Inflammatory macrophage treated with lipopolysaccharide for 4 hours (primary cell): ENCODE results near the gene SVIL.
"Not testable (repeated sequence)": the region's sequence is repeated elsewhere in the genome, so short reads cannot be mapped to it uniquely, and the experiment has no call there.

Experiments used
- DNase-seq: peaks from one replicate; pipeline ENCODE4 v3.0.0-alpha.2; 2020

SVIL gene

DNA sequence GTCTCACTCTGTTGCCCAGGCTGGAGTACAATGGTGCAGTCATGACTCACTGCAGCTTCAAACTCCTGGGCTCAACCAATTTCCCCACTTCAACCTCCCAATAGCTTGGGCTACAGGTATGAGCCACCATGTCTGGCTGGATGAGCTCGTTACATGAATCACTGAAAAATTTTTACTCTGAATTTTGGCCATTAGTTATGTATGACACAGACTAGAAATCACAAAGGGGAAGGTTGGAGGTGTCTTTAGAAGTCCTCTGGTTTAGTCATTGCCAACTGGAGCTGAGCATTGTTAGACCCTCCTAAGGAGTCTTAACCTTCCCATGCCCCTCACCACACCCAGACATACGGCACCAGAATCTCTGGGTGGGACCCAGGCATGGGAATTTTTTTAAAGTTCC, 34.7 kb downstream of the SVIL start:
- DNase-seq = peak; percentile 12

DNA sequence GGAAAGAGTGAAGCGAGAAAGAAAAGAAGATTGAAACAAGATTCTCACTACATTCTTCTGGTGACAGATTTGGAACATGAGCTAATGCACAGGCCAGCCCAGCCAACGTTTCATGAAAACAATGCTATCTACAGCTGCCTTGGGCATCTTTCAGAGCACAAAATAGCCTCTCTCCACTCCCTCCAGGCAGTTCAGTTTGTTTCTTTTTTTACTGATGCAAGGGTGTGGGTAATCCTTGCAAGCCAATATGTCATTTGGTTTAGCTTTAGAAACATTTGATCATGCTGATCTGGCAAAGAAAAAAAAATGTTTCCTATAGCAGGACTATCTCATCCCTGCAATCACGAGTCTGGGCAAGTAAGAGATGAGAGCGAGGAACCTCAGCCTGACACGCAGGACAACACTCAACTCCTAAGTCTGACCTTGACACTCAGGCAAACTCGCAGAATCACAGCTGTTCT, 35.9 kb downstream of the SVIL start:
- DNase-seq = no peak

GRCh38 chr10:29596826-29597225, 37.9 kb downstream of the SVIL start:
- no peak for DNase-seq

DNA sequence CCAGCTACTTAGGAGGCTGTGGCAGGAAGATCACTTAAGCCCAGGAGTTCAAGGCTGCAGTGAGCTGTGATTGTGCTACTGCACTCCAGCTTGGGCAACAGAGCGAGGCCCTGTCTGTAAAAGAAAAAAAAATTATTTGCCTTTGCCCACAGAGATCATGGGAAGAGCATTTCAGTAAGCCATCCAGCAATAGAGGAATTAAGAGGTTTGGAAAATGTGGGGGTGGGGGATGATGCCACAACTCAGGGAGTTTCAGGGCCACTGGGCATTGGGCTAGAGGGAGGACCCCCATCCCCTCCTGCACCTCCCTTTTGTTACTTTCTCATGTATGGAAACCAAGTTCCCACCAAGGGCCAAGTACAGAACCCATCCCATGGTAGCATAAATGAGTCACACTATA, 38.4 kb downstream of the SVIL start:
- DNase-seq = no peak

DNA sequence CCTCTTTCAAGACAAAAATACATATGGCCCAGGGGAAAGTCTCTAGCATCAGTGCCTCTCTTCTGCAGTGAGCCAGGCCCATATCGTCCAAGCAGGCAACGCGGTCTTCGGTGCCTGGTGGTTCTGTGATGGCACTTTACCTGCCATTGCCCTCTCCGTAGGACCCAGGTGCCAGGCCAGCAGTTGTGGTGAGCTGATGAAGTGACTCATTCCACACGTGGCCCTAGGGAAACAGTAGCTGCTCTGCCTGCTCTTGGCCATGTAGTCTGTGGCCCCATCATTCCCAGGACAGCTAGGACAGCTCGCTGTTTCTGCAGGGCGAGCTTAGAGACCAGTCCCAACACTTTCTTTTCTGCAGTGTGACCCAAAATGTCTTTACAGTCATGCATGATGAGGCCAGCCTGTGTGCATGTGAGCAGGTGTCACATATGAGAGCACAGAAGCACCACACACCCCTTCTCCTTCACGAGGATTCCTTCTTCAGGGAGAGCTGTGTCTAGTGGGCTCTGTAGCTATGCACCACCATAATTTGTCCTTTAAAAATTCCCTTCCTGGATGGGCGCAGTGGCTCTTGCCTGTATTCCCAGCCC, 39.0 kb downstream of the SVIL start:
- no peak for DNase-seq

- no peak for DNase-seq
Measured at GRCh38 chr10:29595146-29595545, 39.6 kb downstream of the SVIL start.

DNA sequence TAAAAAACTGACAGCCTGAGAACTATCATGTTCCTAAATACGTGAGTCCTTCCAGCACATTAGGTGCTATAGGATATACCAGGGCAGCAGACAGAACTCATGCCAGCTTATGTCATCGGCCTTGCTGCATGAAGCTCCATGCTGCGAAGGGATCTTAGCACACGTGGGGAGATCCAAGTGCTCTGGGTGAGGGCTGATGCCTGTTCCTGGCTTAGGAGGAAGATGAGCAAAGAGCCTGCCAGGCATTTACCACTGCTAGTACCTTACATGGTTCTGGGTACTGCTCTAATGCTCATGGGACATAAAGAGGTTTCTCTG, 43.2 kb downstream of the SVIL start:
- DNase-seq = no peak

DNA sequence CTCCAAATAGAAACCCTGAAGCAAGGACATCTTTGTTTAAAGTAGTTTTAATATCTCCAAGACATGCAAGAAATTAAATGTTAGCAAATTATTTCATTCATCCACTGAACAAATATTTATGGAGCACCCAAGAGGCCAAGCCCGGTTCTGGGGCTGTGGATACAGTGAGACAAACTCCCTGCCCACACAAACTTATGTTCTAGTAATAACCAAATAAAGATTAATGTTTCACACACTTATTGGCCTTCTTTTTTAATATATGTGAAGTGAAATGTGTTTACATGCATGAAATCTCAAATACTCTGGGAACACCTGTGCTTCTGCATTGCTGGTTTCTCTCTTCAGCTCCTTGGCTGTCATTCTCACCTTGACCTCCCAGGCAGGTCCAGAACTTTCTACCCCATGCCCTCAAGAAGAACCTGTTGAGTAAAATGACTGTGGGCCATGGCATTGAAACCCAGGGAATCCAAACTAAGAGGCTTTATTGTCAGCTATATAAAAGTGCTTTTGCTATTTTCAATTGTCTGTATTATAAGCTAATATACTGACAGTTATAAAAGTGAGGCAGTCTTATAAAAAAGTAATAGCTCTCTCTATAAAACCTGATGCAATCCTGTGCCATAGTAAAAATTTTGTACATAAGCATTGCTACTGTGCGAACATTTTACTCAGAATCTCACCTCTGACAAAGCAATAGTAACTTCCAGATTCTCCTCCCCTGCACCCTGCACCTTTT, 43.7 kb downstream of the SVIL start:
- DNase-seq = no peak

GRCh38 chr10:29588629-29589421, 45.9 kb downstream of the SVIL start:
- peak; percentile 82 for DNase-seq

DNA sequence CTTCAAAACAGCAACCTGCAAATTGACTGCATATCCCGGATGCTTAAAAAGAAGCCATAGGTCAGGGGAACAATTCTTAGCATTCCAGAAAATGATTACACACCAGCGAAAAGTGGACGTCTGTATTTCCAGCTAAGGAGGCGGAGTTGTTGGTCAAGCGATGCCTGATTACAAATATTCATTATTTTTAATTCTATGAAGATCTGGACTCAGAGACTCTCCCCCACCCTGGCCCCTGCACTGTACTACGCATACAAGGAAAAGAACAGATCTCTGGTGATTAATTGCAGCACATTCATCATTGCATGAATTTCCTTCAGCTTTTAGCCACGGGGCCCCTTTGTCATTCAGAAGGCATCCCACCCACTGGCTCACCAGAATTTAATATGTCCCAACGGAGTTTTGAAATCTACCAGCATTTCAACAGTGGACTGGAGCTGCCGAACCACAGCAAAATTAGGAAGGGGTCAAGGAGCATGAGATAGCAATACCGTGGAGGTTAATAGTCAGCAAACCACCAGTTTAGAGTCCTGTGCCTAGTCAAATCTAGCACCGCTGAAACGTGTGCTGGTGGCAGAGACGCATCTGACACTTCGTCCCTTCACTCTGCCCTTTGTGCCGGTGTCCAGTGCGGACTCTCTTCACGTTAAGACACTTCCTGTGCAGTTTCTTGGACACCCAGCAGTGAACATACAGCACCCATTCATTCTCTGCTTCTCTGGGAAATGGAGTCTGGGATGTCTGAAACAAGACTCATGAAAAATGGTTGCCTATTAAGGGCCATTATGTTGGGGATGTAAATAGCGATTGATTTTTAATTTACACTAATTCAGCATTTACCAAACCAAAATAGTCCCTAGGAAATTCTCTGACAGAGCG, 46.8 kb downstream of the SVIL start:
- DNase-seq = peak; percentile 38

GRCh38 chr10:29587102-29587749, 47.5 kb downstream of the SVIL start:
- DNase-seq = not testable (repeated sequence)

DNA sequence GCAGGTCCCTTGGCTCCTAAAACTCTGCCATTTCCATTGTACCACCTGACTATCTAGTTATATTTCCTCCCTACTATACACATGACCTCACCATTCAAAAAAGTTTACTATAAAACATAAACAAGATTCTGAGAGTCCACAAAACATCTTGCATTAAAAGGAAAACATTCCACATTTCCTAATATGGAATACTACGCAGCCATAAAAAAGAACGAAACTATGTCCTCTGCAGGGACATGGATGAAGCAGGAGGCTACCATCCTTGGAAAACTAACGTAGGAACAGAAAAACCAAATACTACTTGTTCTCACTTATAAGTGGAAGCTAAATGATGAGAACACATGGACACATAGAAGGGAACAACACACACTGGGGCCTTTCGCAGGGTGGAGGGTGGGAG, 48.3 kb downstream of the SVIL start:
- no peak for DNase-seq

GRCh38 chr10:29585488-29585976, 49.2 kb downstream of the SVIL start:
- no peak for DNase-seq

DNA sequence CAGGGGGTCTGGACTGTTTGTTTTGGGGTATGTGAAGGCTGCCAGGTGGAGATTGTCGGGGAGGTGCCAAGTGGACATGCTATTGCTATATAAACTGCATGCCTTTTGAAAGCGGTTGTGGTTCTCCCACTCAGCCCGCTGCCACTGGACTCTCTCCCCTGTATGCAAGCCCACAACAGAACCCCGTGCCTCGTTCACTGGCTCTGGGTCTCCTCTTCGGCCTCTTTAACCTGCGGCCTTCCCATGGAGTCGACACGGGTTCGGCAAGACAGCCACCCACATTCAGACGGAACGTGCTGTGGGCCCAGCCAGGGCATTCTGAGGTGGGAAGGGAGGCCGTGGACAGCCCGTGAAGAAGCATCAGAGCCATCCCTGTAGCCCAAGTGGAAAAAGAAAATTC, 50.3 kb downstream of the SVIL start:
- DNase-seq = no peak

DNA sequence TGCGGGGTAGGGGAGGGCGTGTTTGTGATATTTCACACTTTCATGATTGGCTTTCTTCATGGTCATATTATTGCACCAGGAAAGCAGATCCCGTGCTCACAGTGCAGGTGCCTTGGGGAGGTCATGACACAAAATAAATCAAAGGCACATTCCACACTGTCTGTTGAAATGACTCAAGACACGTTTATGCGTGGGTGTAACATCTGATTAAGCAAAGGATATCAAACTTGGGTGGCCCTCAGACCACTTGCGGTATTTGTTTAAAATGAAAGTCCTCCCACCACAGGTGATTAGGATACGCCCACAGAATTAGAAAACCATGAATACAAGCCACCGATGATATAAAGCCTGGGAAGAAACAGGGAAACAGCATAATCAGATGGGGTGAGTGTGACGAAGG, 51.1 kb downstream of the SVIL start:
- DNase-seq = no peak

GRCh38 chr10:29582769-29583168, 52.0 kb downstream of the SVIL start:
- DNase-seq = not testable (repeated sequence)

GRCh38 chr10:29579455-29579970, 55.3 kb downstream of the SVIL start:
- no peak for DNase-seq

GRCh38 chr10:29578457-29578856, 56.3 kb downstream of the SVIL start:
- no peak for DNase-seq

GRCh38 chr10:29576681-29577080, 58.1 kb downstream of the SVIL start:
- DNase-seq = no peak

- no peak for DNase-seq
Measured at GRCh38 chr10:29575098-29575455, 59.7 kb downstream of the SVIL start.

GRCh38 chr10:29574212-29575097, 60.3 kb downstream of the SVIL start:
- not testable (repeated sequence) for DNase-seq
